Measurements from ENCODE around the gene IL18R1. TPM values are rescaled to one million over a fixed set of nuclear protein-coding genes. Genes with fewer than 3 reads are reported as not detected.
A peak's percentile ranks its signal among the peaks of the same experiment; 100 is the strongest.

Gene IL18R1
- total RNA-seq, 1 donor, result 4.0 TPM

DNA sequence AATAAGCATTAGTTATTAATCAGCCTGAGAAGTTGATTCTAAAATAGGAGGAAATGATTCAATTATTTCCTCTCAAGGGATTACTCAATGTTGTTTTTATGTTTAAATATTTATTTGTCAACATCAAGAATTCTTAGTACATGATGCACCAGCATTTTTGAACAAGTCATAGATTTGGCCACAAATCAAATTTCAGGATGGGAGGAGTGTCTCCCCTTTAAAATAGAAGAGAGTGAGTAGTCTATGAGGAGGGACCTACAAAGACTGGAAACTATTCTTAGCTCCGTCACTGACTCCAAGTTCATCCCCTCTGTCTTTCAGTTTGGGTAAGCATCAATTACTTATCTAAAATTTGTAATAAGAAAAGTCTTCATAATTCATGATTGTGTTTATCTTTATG is 18.6 kb upstream of the IL18R1 start:
- DNase-seq (ENCODE audit: insufficient read length, low spot score, missing footprints), result no peak
- TF ChIP-seq, protein P1, sequence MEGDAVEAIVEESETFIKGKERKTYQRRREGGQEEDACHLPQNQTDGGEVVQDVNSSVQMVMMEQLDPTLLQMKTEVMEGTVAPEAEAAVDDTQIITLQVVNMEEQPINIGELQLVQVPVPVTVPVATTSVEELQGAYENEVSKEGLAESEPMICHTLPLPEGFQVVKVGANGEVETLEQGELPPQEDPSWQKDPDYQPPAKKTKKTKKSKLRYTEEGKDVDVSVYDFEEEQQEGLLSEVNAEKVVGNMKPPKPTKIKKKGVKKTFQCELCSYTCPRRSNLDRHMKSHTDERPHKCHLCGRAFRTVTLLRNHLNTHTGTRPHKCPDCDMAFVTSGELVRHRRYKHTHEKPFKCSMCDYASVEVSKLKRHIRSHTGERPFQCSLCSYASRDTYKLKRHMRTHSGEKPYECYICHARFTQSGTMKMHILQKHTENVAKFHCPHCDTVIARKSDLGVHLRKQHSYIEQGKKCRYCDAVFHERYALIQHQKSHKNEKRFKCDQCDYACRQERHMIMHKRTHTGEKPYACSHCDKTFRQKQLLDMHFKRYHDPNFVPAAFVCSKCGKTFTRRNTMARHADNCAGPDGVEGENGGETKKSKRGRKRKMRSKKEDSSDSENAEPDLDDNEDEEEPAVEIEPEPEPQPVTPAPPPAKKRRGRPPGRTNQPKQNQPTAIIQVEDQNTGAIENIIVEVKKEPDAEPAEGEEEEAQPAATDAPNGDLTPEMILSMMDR (IDR thresholded peaks at IDR 0.05; ENCODE audit: extremely low read depth, low read depth, low read length), result no peak
- H3K9me3 ChIP-seq (ENCODE audit: low read depth, low read length), result no peaks in the 10 kb centered on the region
- H2AFZ ChIP-seq (ENCODE audit: low read length), result no peak overlapping the region
- H4K20me1 ChIP-seq (ENCODE audit: insufficient read depth, low read length), result no peaks in the 10 kb centered on the region
- no peaks in the 10 kb centered on the region for H3K36me3 ChIP-seq (ENCODE audit: insufficient read depth, low read length)
- H3K27ac ChIP-seq (ENCODE audit: low read depth, low read length), result no peak overlapping the region
- no peaks in the 10 kb centered on the region for H3K27me3 ChIP-seq (ENCODE audit: insufficient read depth, low read length)
- no peak overlapping the region for H3K4me2 ChIP-seq (ENCODE audit: insufficient read depth, low read length)
- H3K4me3 ChIP-seq (ENCODE audit: insufficient read depth, low read length), result no peak overlapping the region
- H3K4me1 ChIP-seq (ENCODE audit: insufficient read depth, low read length), result peaks cover 9% of the 10 kb centered on the region
- H3K79me2 ChIP-seq (ENCODE audit: insufficient read depth, low read length), result no peaks in the 10 kb centered on the region

- Histone ChIP-seq H3K27ac (ENCODE audit: low read depth, low read length) (no peak overlapping the region), H3K27me3 (ENCODE audit: insufficient read depth, low read length) (peaks cover 4% of the 10 kb centered on the region), H4K20me1 (ENCODE audit: insufficient read depth, low read length) (no peaks in the 10 kb centered on the region), H3K4me3 (ENCODE audit: insufficient read depth, low read length) (no peak overlapping the region), H3K79me2 (ENCODE audit: insufficient read depth, low read length) (no peaks in the 10 kb centered on the region), H3K36me3 (ENCODE audit: insufficient read depth, low read length) (no peaks in the 10 kb centered on the region), H2AFZ (ENCODE audit: low read length) (no peak overlapping the region), H3K4me2 (ENCODE audit: insufficient read depth, low read length) (no peak overlapping the region), H3K9me3 (ENCODE audit: low read depth, low read length) (no peaks in the 10 kb centered on the region), H3K4me1 (ENCODE audit: insufficient read depth, low read length) (peaks cover 9% of the 10 kb centered on the region)
- DNase-seq (ENCODE audit: insufficient read length, low spot score, missing footprints), result no peak
- TF ChIP-seq, protein P1 (IDR thresholded peaks at IDR 0.05; ENCODE audit: extremely low read depth, low read depth, low read length), result no peak
These were observed 17.9 kb upstream of the IL18R1 start for GRCh38 chr2:102337481-102338386.

GRCh38 chr2:102340778-102341177 is 14.8 kb upstream of the IL18R1 start:
- Histone ChIP-seq H3K4me2 (ENCODE audit: insufficient read depth, low read length) (no peak overlapping the region), H3K36me3 (ENCODE audit: insufficient read depth, low read length) (no peaks in the 10 kb centered on the region), H4K20me1 (ENCODE audit: insufficient read depth, low read length) (no peaks in the 10 kb centered on the region), H3K79me2 (ENCODE audit: insufficient read depth, low read length) (no peaks in the 10 kb centered on the region), H3K9me3 (ENCODE audit: low read depth, low read length) (no peaks in the 10 kb centered on the region), H3K27me3 (ENCODE audit: insufficient read depth, low read length) (peaks cover 4% of the 10 kb centered on the region), H2AFZ (ENCODE audit: low read length) (no peak overlapping the region), H3K27ac (ENCODE audit: low read depth, low read length) (no peak overlapping the region), H3K4me3 (ENCODE audit: insufficient read depth, low read length) (no peak overlapping the region), H3K4me1 (ENCODE audit: insufficient read depth, low read length) (peaks cover 9% of the 10 kb centered on the region)
- TF ChIP-seq, protein P1 (IDR thresholded peaks at IDR 0.05; ENCODE audit: extremely low read depth, low read depth, low read length), result no peak
- no peak for DNase-seq (ENCODE audit: insufficient read length, low spot score, missing footprints)

- Histone ChIP-seq H3K79me2 (ENCODE audit: insufficient read depth, low read length) (no peaks in the 10 kb centered on the region), H2AFZ (ENCODE audit: low read length) (no peak overlapping the region), H3K27ac (ENCODE audit: low read depth, low read length) (no peak overlapping the region), H3K9me3 (ENCODE audit: low read depth, low read length) (no peaks in the 10 kb centered on the region), H3K4me3 (ENCODE audit: insufficient read depth, low read length) (no peak overlapping the region), H4K20me1 (ENCODE audit: insufficient read depth, low read length) (no peaks in the 10 kb centered on the region), H3K27me3 (ENCODE audit: insufficient read depth, low read length) (peaks cover 16% of the 10 kb centered on the region), H3K4me2 (ENCODE audit: insufficient read depth, low read length) (no peak overlapping the region), H3K36me3 (ENCODE audit: insufficient read depth, low read length) (no peaks in the 10 kb centered on the region), H3K4me1 (ENCODE audit: insufficient read depth, low read length) (no peaks in the 10 kb centered on the region)
- TF ChIP-seq, protein P1 (IDR thresholded peaks at IDR 0.05; ENCODE audit: extremely low read depth, low read depth, low read length), result peak; percentile 40
- DNase-seq (ENCODE audit: insufficient read length, low spot score, missing footprints), result no peak
These were observed 12.7 kb upstream of the IL18R1 start for GRCh38 chr2:102342888-102343287.
